HG03520 (cell line): ENCODE measurements around the gene MFN1.

Experiments used
- ATAC-seq: cut with Tn5 transposase; IDR thresholded peaks from one replicate; pipeline ENCODE4 v1.9.1; 2021; ENCODE audit warnings: mild to moderate bottlenecking, moderate library complexity; ENCODE audit not compliant: unreplicated experiment

The MFN1 gene

GRCh38 chr3:179428876-179429548 is 81.5 kb downstream of the MFN1 start:
- ATAC-seq: no peak

GRCh38 chr3:179430277-179430870 is 82.9 kb downstream of the MFN1 start:
- no peak for ATAC-seq

GRCh38 chr3:179432021-179432420 is 84.5 kb downstream of the MFN1 start:
- peak; percentile 66 for ATAC-seq

GRCh38 chr3:179432451-179432850 is 84.9 kb downstream of the MFN1 start:
- no peak for ATAC-seq

- ATAC-seq: no peak
Observed at GRCh38 chr3:179436517-179436916, 89.0 kb downstream of the MFN1 start.

- peak; percentile 60 for ATAC-seq
Observed at GRCh38 chr3:179438841-179439240, 91.3 kb downstream of the MFN1 start.
